Measurements from ENCODE around the gene HMCN1.

GRCh38 chr1:185942961-185943360, 208.8 kb downstream of the HMCN1 start:
- TF ChIP-seq, protein P1, sequence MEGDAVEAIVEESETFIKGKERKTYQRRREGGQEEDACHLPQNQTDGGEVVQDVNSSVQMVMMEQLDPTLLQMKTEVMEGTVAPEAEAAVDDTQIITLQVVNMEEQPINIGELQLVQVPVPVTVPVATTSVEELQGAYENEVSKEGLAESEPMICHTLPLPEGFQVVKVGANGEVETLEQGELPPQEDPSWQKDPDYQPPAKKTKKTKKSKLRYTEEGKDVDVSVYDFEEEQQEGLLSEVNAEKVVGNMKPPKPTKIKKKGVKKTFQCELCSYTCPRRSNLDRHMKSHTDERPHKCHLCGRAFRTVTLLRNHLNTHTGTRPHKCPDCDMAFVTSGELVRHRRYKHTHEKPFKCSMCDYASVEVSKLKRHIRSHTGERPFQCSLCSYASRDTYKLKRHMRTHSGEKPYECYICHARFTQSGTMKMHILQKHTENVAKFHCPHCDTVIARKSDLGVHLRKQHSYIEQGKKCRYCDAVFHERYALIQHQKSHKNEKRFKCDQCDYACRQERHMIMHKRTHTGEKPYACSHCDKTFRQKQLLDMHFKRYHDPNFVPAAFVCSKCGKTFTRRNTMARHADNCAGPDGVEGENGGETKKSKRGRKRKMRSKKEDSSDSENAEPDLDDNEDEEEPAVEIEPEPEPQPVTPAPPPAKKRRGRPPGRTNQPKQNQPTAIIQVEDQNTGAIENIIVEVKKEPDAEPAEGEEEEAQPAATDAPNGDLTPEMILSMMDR (conservative IDR thresholded peaks at IDR 0.05), result no peak
- no peak for TF ChIP-seq ZFX (IDR thresholded peaks at IDR 0.05)

Data from C4-2B (cell line).